ENCODE data around the gene SS18. TPM values are rescaled to one million over a fixed set of nuclear protein-coding genes. Genes with fewer than 3 reads are reported as not detected.

SS18 gene
- total RNA-seq, 1 donor from 2014 or later: 60.0 TPM

GRCh38 chr18:26005950-26006349, 84.5 kb downstream of the SS18 start:
- ATAC-seq (no peak), DNase-seq (no peak)
- no peak overlapping the region for H3K4me3 ChIP-seq
- no peaks in the 10 kb centered on the region for H3K9me3 ChIP-seq
- H3K27me3 ChIP-seq: no peaks in the 10 kb centered on the region
- H3K36me3 ChIP-seq: no peaks in the 10 kb centered on the region
- TF ChIP-seq CTCF (IDR thresholded peaks at IDR 0.05): no peak
- intact Hi-C loops (cut with DNase I): no loop called here
- H3K4me1 ChIP-seq: no peaks in the 10 kb centered on the region
- no peak overlapping the region for H3K27ac ChIP-seq

GRCh38 chr18:26004832-26005231, 85.6 kb downstream of the SS18 start:
- ATAC-seq (no peak), DNase-seq (no peak)
- Histone ChIP-seq H3K4me1 (no peaks in the 10 kb centered on the region), H3K27me3 (no peaks in the 10 kb centered on the region), H3K9me3 (no peaks in the 10 kb centered on the region), H3K36me3 (no peaks in the 10 kb centered on the region), H3K27ac (no peak overlapping the region), H3K4me3 (no peak overlapping the region)
- intact Hi-C loops (cut with DNase I): no loop called here
- TF ChIP-seq CTCF (IDR thresholded peaks at IDR 0.05): no peak

- Histone ChIP-seq H3K4me1 (no peaks in the 10 kb centered on the region), H3K27me3 (no peaks in the 10 kb centered on the region), H3K4me3 (no peak overlapping the region), H3K9me3 (no peaks in the 10 kb centered on the region), H3K36me3 (no peaks in the 10 kb centered on the region), H3K27ac (no peak overlapping the region)
- DNase-seq: no peak
- intact Hi-C loops (cut with DNase I): no loop called here
- no peak for ATAC-seq
- no peak for TF ChIP-seq CTCF (IDR thresholded peaks at IDR 0.05)
Observed at GRCh38 chr18:26003817-26004216, 86.6 kb downstream of the SS18 start.

GRCh38 chr18:26003356-26003755, 87.1 kb downstream of the SS18 start:
- Histone ChIP-seq H3K27me3 (no peaks in the 10 kb centered on the region), H3K9me3 (no peaks in the 10 kb centered on the region), H3K4me3 (no peak overlapping the region), H3K36me3 (no peaks in the 10 kb centered on the region), H3K27ac (no peak overlapping the region), H3K4me1 (no peaks in the 10 kb centered on the region)
- DNase-seq (no peak), ATAC-seq (no peak)
- intact Hi-C loops (cut with DNase I): no loop called here
- TF ChIP-seq CTCF (IDR thresholded peaks at IDR 0.05): no peak

GRCh38 chr18:26002375-26002910, 88.0 kb downstream of the SS18 start:
- no peaks in the 10 kb centered on the region for H3K36me3 ChIP-seq
- no peaks in the 10 kb centered on the region for H3K4me1 ChIP-seq
- TF ChIP-seq CTCF (IDR thresholded peaks at IDR 0.05): no peak
- intact Hi-C loops (cut with DNase I): no loop called here
- DNase-seq (no peak), ATAC-seq (no peak)
- H3K9me3 ChIP-seq: no peaks in the 10 kb centered on the region
- H3K4me3 ChIP-seq: no peak overlapping the region
- H3K27ac ChIP-seq: no peak overlapping the region
- H3K27me3 ChIP-seq: no peaks in the 10 kb centered on the region

- Histone ChIP-seq H3K4me1 (no peaks in the 10 kb centered on the region), H3K27ac (no peak overlapping the region), H3K4me3 (no peak overlapping the region), H3K9me3 (no peaks in the 10 kb centered on the region), H3K36me3 (no peaks in the 10 kb centered on the region), H3K27me3 (no peaks in the 10 kb centered on the region)
- ATAC-seq (no peak), DNase-seq (no peak)
- intact Hi-C loops (cut with DNase I): no loop called here
- no peak for TF ChIP-seq CTCF (IDR thresholded peaks at IDR 0.05)
Observed at GRCh38 chr18:25998461-25998860, 92.0 kb downstream of the SS18 start.

Measured in upper lobe of right lung (tissue), 1 donor.